B cell (primary cell): ENCODE measurements around the gene MGMT. TPM values are rescaled to one million over a fixed set of nuclear protein-coding genes. Genes with fewer than 3 reads are reported as not detected.

Source experiments
- ATAC-seq: fragments of 200-7000 bp; cut with Tn5 transposase; one replicate; pipeline ENCODE4 v1.10.0; 2021; ENCODE audit warnings: low read depth, mild to moderate bottlenecking, moderate number of reproducible peaks, moderate library complexity
- CTCF ChIA-PET: fragments of 350-600 bp; sonication (Branson Sonifier 250); formaldehyde crosslinking; loops from one replicate; lab custom pipeline; 2021; ENCODE audit warnings: antibody characterized with exemption, inconsistent platforms; lab: Charles Lee
- POLR2A ChIA-PET: fragments of 350-600 bp; sonication (Branson Sonifier 250); formaldehyde crosslinking; loops from one replicate; lab custom pipeline; 2021; ENCODE audit warnings: antibody characterized with exemption; lab: Charles Lee
- DNase-seq: peaks from one replicate; pipeline ENCODE4 v3.0.0; 2013
- H2AFZ ChIP-seq: 2 replicates; pipeline ENCODE4 v1.6.1; 2012; ENCODE audit warnings: mild to moderate bottlenecking, low read depth, low read length; ENCODE audit not compliant: insufficient read depth, poor library complexity, severe bottlenecking
- H3K27ac ChIP-seq, 2 donors: 1 replicate in 1 of 2; 2 replicates in 1 of 2; pipeline ENCODE4 v1.5.1; 2012 to 2013; ENCODE audit warnings: low read length in 2 of 2, mild to moderate bottlenecking in 2 of 2, moderate library complexity in 1 of 2
- H3K27me3 ChIP-seq, 4 experiments: fragments of 200-600 bp in 1 of 4; sonication (generic) in 1 of 4; replicated peaks in 1 of 4; 1 replicate in 2 of 4; 2 replicates in 2 of 4; pipeline versions ENCODE4 v1.6.1 to v1.7.0; 2013 to 2016; ENCODE audit warnings: low read length in 3 of 4, mild to moderate bottlenecking in 2 of 4, mixed read lengths in 1 of 4, moderate library complexity in 1 of 4; ENCODE audit not compliant: insufficient read depth in 4 of 4, control insufficient read depth in 3 of 4; ENCODE audit errors: control extremely low read depth in 1 of 4
- H3K36me3 ChIP-seq, 2 experiments: replicated peaks in 1 of 2; 1 replicate in 1 of 2; 2 replicates in 1 of 2; pipeline versions ENCODE4 v1.6.1 to v1.7.1; 2013; ENCODE audit warnings: low read length in 1 of 2; ENCODE audit not compliant: insufficient read depth in 2 of 2, control insufficient read depth in 1 of 2; ENCODE audit errors: control extremely low read depth in 1 of 2, extremely low read depth in 1 of 2
- H3K4me1 ChIP-seq, 2 donors: fragments of 200-600 bp in 1 of 2; sonication (generic) in 1 of 2; 1 replicate in 1 of 2; 2 replicates in 1 of 2; pipeline versions ENCODE4 v1.5.1 to v1.6.1; 2013 to 2017; ENCODE audit warnings: low read length in 2 of 2; ENCODE audit not compliant: control insufficient read depth in 2 of 2, insufficient read depth in 2 of 2
- H3K4me2 ChIP-seq: replicated peaks from 2 replicates; pipeline ENCODE3; 2012; ENCODE audit warnings: mild to moderate bottlenecking, low read depth, low read length; ENCODE audit not compliant: poor library complexity, severe bottlenecking
- H3K4me3 ChIP-seq, 5 experiments: fragments of 200-600 bp in 1 of 5; sonication (generic) in 1 of 5; 1 replicate in 3 of 5; 2 replicates in 2 of 5; pipeline versions ENCODE4 v1.5.1 to v1.7.0; 2011 to 2016; ENCODE audit warnings: low read length in 4 of 5, mild to moderate bottlenecking in 4 of 5, low read depth in 2 of 5, control low read depth in 1 of 5, moderate library complexity in 1 of 5; ENCODE audit not compliant: insufficient read depth in 1 of 5; ENCODE audit errors: control extremely low read depth in 1 of 5, extremely low read depth in 1 of 5
- H3K79me2 ChIP-seq: fragments of 200-600 bp; sonication (generic); one replicate; pipeline ENCODE4 v1.6.0; 2016; ENCODE audit warnings: low read length; ENCODE audit not compliant: control insufficient read depth, insufficient read depth
- H3K9ac ChIP-seq: fragments of 200-600 bp; sonication (generic); 2 replicates; pipeline ENCODE4 v1.6.1; 2017; ENCODE audit warnings: mild to moderate bottlenecking, low read length, moderate library complexity
- H3K9me3 ChIP-seq, 3 donors: one replicate each; pipeline versions ENCODE4 v1.6.1 to v1.7.1; 2013; ENCODE audit warnings: low read length in 2 of 3; ENCODE audit not compliant: control insufficient read depth in 2 of 3, insufficient read depth in 1 of 3; ENCODE audit errors: control extremely low read depth in 1 of 3
- H4K20me1 ChIP-seq: 2 replicates; pipeline ENCODE4 v1.6.0; 2012; ENCODE audit warnings: mild to moderate bottlenecking, low read length; ENCODE audit not compliant: insufficient read depth, control insufficient read depth, poor library complexity, severe bottlenecking
- H3K27ac Mint-ChIP-seq: one replicate; pipeline ENCODE4 v1.8.0; 2021; ENCODE audit warnings: mixed read lengths
- H3K27me3 Mint-ChIP-seq: one replicate; pipeline ENCODE4 v1.8.0; 2021; ENCODE audit warnings: mixed read lengths
- H3K4me1 Mint-ChIP-seq: one replicate; pipeline ENCODE4 v1.8.0; 2021; ENCODE audit warnings: mixed read lengths
- H3K4me3 Mint-ChIP-seq: one replicate; pipeline ENCODE4 v1.8.0; 2021; ENCODE audit warnings: mixed read lengths
- H3K9me3 Mint-ChIP-seq: one replicate; pipeline ENCODE4 v1.8.0; 2022; ENCODE audit warnings: mixed read lengths; ENCODE audit not compliant: insufficient read depth
- EZH2 ChIP-seq: IDR thresholded peaks from 2 replicates; pipeline ENCODE4 v1.6.1; 2012; ENCODE audit warnings: borderline replicate concordance, low read depth, mild to moderate bottlenecking, moderate library complexity, low read length; ENCODE audit not compliant: insufficient read depth, poor library complexity, severe bottlenecking
- WGBS: methylation state at CpG from one replicate; pipeline ENCODE4 v1.1.5; 2013; ENCODE audit warnings: missing lambda C conversion rate; ENCODE audit not compliant: insufficient coverage; 5-methylcytosine and 5-hydroxymethylcytosine counted together
- intact Hi-C: fragments of 100-400 bp; cut with micrococcal nuclease; formaldehyde crosslinking; loops from one replicate; pipeline ENCODE4 v1.10.0; 2022
- polyA plus RNA-seq: library from polyadenylated mRNA; depleted of rRNA; stranded (reverse); fragments of >200 nt; gene quantifications from 2 replicates; pipeline ENCODE4 v1.2.3, GENCODE V29; 2012
- total RNA-seq, 2 donors: library from RNA; stranded (reverse); fragments of 120-200 nt in 1 of 2; gene quantifications; 1 replicate in 1 of 2; 2 replicates in 1 of 2; pipeline versions ENCODE4 v1.2.3 to v1.2.4, GENCODE V29; 2013 to 2022
- TF ChIP-seq, protein P1 (sequence below): fragments of 200-600 bp; IDR thresholded peaks from one replicate; pipeline ENCODE4 v1.8.0; 2022; ENCODE audit warnings: antibody characterized with exemption, mild to moderate bottlenecking

The MGMT gene
- total and polyA plus RNA-seq, 2 donors (not counting 1 experiment from before 2014, with no cell fraction given): 16.6 to 87.7 TPM

DNA sequence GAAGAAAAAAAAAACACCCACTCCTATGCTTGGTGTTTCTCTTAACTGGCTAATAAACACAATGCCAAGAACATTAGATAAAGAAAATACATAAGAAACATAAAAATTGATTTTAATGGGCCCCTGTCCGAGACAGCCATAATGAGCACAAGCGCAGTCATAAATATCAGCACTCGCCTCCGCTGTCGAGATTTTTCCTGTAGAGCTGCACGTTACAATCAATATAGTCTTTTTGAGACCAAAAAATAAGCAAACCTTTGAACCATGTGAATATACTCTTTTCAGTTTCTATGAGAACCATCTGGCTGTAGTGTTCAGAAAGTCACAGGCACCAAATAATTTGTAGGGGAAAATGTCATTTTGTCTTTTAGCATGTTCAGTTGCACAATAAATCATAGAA lies 70.1 kb downstream of the MGMT start:
- Mint-ChIP-seq H3K27ac (no peak overlapping the region), H3K4me1 (peaks cover 18% of the 10 kb centered on the region), H3K9me3 (no peaks in the 10 kb centered on the region), H3K27me3 (no peaks in the 10 kb centered on the region), H3K4me3 (no peak overlapping the region)
- H2AFZ ChIP-seq: no peak overlapping the region
- TF ChIP-seq, protein P1, sequence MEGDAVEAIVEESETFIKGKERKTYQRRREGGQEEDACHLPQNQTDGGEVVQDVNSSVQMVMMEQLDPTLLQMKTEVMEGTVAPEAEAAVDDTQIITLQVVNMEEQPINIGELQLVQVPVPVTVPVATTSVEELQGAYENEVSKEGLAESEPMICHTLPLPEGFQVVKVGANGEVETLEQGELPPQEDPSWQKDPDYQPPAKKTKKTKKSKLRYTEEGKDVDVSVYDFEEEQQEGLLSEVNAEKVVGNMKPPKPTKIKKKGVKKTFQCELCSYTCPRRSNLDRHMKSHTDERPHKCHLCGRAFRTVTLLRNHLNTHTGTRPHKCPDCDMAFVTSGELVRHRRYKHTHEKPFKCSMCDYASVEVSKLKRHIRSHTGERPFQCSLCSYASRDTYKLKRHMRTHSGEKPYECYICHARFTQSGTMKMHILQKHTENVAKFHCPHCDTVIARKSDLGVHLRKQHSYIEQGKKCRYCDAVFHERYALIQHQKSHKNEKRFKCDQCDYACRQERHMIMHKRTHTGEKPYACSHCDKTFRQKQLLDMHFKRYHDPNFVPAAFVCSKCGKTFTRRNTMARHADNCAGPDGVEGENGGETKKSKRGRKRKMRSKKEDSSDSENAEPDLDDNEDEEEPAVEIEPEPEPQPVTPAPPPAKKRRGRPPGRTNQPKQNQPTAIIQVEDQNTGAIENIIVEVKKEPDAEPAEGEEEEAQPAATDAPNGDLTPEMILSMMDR: no peak
- TF ChIP-seq EZH2: no peak
- peaks cover 0 to 11% of the 10 kb centered on the region in 2 experiments for H3K36me3 ChIP-seq
- no peaks in the 10 kb centered on the region for H3K27me3 ChIP-seq
- no peak for DNase-seq
- no peak overlapping the region for H3K4me2 ChIP-seq
- intact Hi-C loops: no loop called here
- H3K9ac ChIP-seq: no peak overlapping the region
- H3K4me1 ChIP-seq: peaks cover 10 to 13% of the 10 kb centered on the region in 2 donors
- H3K9me3 ChIP-seq: peaks cover 0 to 8% (median 0%) of the 10 kb centered on the region in 3 donors
- POLR2A ChIA-PET: no interaction called here
- peaks cover 14% of the 10 kb centered on the region for H4K20me1 ChIP-seq
- no peak overlapping the region for H3K4me3 ChIP-seq
- CTCF ChIA-PET: no interaction called here
- WGBS: 100% methylated on average over 5 of the region's 6 CpGs
- H3K79me2 ChIP-seq: peaks cover 7% of the 10 kb centered on the region
- no peak for ATAC-seq
- H3K27ac ChIP-seq: no peak overlapping the region

DNA sequence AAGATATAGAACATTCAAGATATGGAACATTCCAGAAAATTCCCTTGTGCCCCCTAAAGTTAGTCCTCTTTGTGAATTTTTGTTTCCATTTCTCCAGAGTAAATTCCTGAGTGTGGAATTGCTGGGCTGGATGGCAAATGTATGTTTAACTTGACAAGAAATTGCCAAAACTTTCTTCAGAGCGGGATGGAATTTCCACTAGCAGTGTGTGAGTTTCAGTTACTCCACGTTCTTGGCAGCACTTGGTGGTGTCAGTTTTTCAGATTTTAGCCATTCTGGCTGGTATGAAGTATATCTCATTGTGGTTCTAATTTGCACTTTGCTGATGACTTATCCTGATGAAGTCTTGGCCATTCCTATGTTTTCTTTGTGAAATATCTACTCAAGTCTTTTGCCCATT lies 71.2 kb downstream of the MGMT start:
- WGBS: 100% methylated on average over 2 of the region's 2 CpGs
- H3K36me3 ChIP-seq: peaks cover 0 to 14% of the 10 kb centered on the region in 2 experiments
- no peaks in the 10 kb centered on the region for H3K27me3 Mint-ChIP-seq
- no peak for TF ChIP-seq EZH2
- TF ChIP-seq, protein P1: no peak
- H3K9ac ChIP-seq: no peak overlapping the region
- H3K79me2 ChIP-seq: no peaks in the 10 kb centered on the region
- peaks cover 0 to 2% of the 10 kb centered on the region in 2 donors for H3K4me1 ChIP-seq
- ChIA-PET POLR2A (no interaction called here), CTCF (no interaction called here)
- no peak overlapping the region for H3K4me2 ChIP-seq
- H3K27ac Mint-ChIP-seq: no peak overlapping the region
- peaks cover 7% of the 10 kb centered on the region for H3K4me1 Mint-ChIP-seq
- intact Hi-C loops: no loop called here
- H3K4me3 Mint-ChIP-seq: no peak overlapping the region
- H2AFZ ChIP-seq: no peak overlapping the region
- H4K20me1 ChIP-seq: peaks cover 3% of the 10 kb centered on the region
- peaks cover 0 to 6% (median 0%) of the 10 kb centered on the region in 3 donors for H3K9me3 ChIP-seq
- no peak for DNase-seq
- H3K27me3 ChIP-seq: no peaks in the 10 kb centered on the region
- H3K4me3 ChIP-seq: no peak overlapping the region
- no peak for ATAC-seq
- no peaks in the 10 kb centered on the region for H3K9me3 Mint-ChIP-seq
- no peak overlapping the region for H3K27ac ChIP-seq
